ENCODE results near the gene EBF3. TPM values are rescaled to one million over a fixed set of nuclear protein-coding genes. Genes with fewer than 3 reads are reported as not detected.

The EBF3 gene
- total RNA-seq, 1 experiment from 2014 or later, result 0.22 TPM

GRCh38 chr10:129883626-129884397 lies 80.3 kb downstream of the EBF3 start:
- no peak overlapping the region for H2BK120ac ChIP-seq (ENCODE audit: low read depth, low read length, poor library complexity, severe bottlenecking)
- no peak overlapping the region for H2BK12ac ChIP-seq (ENCODE audit: insufficient read length, low read depth, low read length)
- H3K79me1 ChIP-seq (ENCODE audit: insufficient read depth, low read depth, low read length, poor library complexity, severe bottlenecking), result no peaks in the 10 kb centered on the region
- no peak overlapping the region for H3K4ac ChIP-seq (ENCODE audit: low read depth, low read length)
- no peaks in the 10 kb centered on the region for H3K27me3 ChIP-seq (ENCODE audit: insufficient read depth, low read length)
- H4K91ac ChIP-seq (ENCODE audit: insufficient read length, low read depth, low read length), result no peak overlapping the region
- no peak overlapping the region for H4K5ac ChIP-seq (ENCODE audit: insufficient read length, low read depth, low read length)
- no peak overlapping the region for H3K9ac ChIP-seq (ENCODE audit: extremely low read depth, insufficient read length, low read length)
- no peak overlapping the region for H3K4me3 Mint-ChIP-seq
- H4K8ac ChIP-seq (replicated peaks; ENCODE audit: insufficient read length, low read depth, low read length), result no peak overlapping the region
- H3K27me3 Mint-ChIP-seq (ENCODE audit: low read depth), result peaks cover 13% of the 10 kb centered on the region
- H3K14ac ChIP-seq (ENCODE audit: insufficient read depth, low read length), result no peak overlapping the region
- no peak overlapping the region for H2AFZ ChIP-seq (ENCODE audit: low read length)
- no peak overlapping the region; a peak in 1 of 7 replicates for H3K27ac Mint-ChIP-seq
- H3K23me2 ChIP-seq (ENCODE audit: insufficient read length, low read depth, low read length, poor library complexity, severe bottlenecking), result no peaks in the 10 kb centered on the region
- H3K4me2 ChIP-seq (ENCODE audit: insufficient read depth, insufficient read length, low read length), result no peak overlapping the region
- no peaks in the 10 kb centered on the region for H3K36me3 Mint-ChIP-seq (ENCODE audit: insufficient read depth in 1 of 3, low read depth in 3 of 3)
- H3K18ac ChIP-seq (ENCODE audit: insufficient read length, low read depth, low read length), result no peak overlapping the region
- H2BK5ac ChIP-seq (ENCODE audit: insufficient read length, low read length), result no peak overlapping the region
- no peaks in the 10 kb centered on the region for H3K9me3 ChIP-seq (ENCODE audit: control insufficient read depth, low read depth, low read length)
- peaks cover 2 to 5% of the 10 kb centered on the region in 2 experiments; a peak in 2 of 4 replicates for H3K4me1 Mint-ChIP-seq
- no peak overlapping the region for H3T11ph ChIP-seq (ENCODE audit: low read length)
- no peaks in the 10 kb centered on the region for H3K9me3 Mint-ChIP-seq
- no peaks in the 10 kb centered on the region for H3K4me1 ChIP-seq (ENCODE audit: insufficient read depth, low read length)
- DNase-seq, result no peak
- no peak for TF ChIP-seq CTCF (conservative IDR thresholded peaks at IDR 0.05)
- no peak overlapping the region for H2BK15ac ChIP-seq (ENCODE audit: low read depth, low read length)
- H4K20me1 ChIP-seq (ENCODE audit: control insufficient read depth, insufficient read depth, insufficient read length), result no peaks in the 10 kb centered on the region
- no peak overlapping the region for H3K56ac ChIP-seq (ENCODE audit: insufficient read length, low read depth, low read length)
- H3K27ac ChIP-seq (ENCODE audit: insufficient read length, low read depth, low read length), result no peak overlapping the region
- no peak overlapping the region for H2BK20ac ChIP-seq (ENCODE audit: low read depth, low read length, poor library complexity, severe bottlenecking)
- no CpG with 5 or more reads among the region's 20 CpGs for WGBS (ENCODE audit: extremely low coverage, insufficient read length, low lambda C conversion rate)
- no peak overlapping the region for H3K23ac ChIP-seq (ENCODE audit: insufficient read length, low read depth, low read length)
- H2AK5ac ChIP-seq (ENCODE audit: insufficient read length, low read length), result no peak overlapping the region
- no peaks in the 10 kb centered on the region for H3K79me2 ChIP-seq (ENCODE audit: insufficient read depth, low read length)
